K562 (cell line): ENCODE measurements around the gene UBASH3B. TPM values are rescaled to one million over a fixed set of nuclear protein-coding genes. Genes with fewer than 3 reads are reported as not detected.

Source experiments
- ATAC-seq: fragments of 200-7000 bp; cut with Tn5 transposase; 3 replicates; pipeline ENCODE4 v1.9.1; 2020; ENCODE audit warnings: moderate library complexity
- BruUV-seq: library from RNA; stranded (reverse); fragments of 400-500 nt; replicated peaks from 2 replicates; lab custom pipeline; 2021; lab: Mats Ljungman, UMichigan
- CTCF ChIA-PET: fragments of 300-600 bp; formaldehyde crosslinking; extraction: SDS; loops from one replicate; lab custom pipeline; 2021; ENCODE audit warnings: low intra/inter-chr PET ratio; lab: Yijun Ruan, JAX
- POLR2A ChIA-PET: fragments of 300-600, 350-650 bp; sonication (Branson Sonifier 250); formaldehyde crosslinking; extraction: SDS; loops from one replicate; lab custom pipeline; 2021; ENCODE audit warnings: antibody characterized with exemption, inconsistent platforms; lab: Yijun Ruan, JAX
- DNase-seq, 4 experiments: peaks; one replicate each; pipeline versions ENCODE4 v3.0.0 to v3.0.0-alpha.2; 2011 to 2018; ENCODE audit warnings: low spot score in 3 of 4, mixed read lengths in 3 of 4; ENCODE audit errors: extremely low read depth in 1 of 4
- FAIRE-seq: peaks from 2 replicates; lab custom pipeline; 2011; peaks lifted over from hg19 to GRCh38; lab: Jason Lieb, UNC
- H2AFZ ChIP-seq: 2 replicates; pipeline ENCODE4 v1.6.0; 2011; ENCODE audit warnings: low read depth, low read length, control low read depth, inconsistent platforms
- H3K27ac ChIP-seq: fragments of 200-600 bp; 3 replicates; pipeline ENCODE4 v1.8.0; 2011; ENCODE audit warnings: low read depth, mild to moderate bottlenecking, control low read depth, inconsistent platforms, low read length, moderate library complexity, mixed read lengths; ENCODE audit errors: extremely low read depth
- H3K27me3 ChIP-seq, 2 experiments: fragments of 300-600 bp in 1 of 2; 2 replicates in 1 of 2; 3 replicates in 1 of 2; pipeline versions ENCODE4 v1.6.0 to v1.8.0; 2011; ENCODE audit warnings: inconsistent platforms in 2 of 2, low read length in 2 of 2, mild to moderate bottlenecking in 1 of 2, mixed read lengths in 1 of 2, moderate library complexity in 1 of 2; ENCODE audit not compliant: control insufficient read depth in 2 of 2, insufficient read depth in 2 of 2
- H3K36me3 ChIP-seq: fragments of 300-600 bp; 3 replicates; pipeline ENCODE4 v1.8.0; 2011; ENCODE audit warnings: mild to moderate bottlenecking, low read length, inconsistent platforms; ENCODE audit not compliant: control insufficient read depth, insufficient read depth
- H3K4me1 ChIP-seq, 2 experiments: fragments of 200-600 bp in 1 of 2; replicated peaks in 1 of 2; 2 replicates in 1 of 2; 3 replicates in 1 of 2; pipeline versions ENCODE4 v1.5.1 to v1.8.0; 2011; ENCODE audit warnings: inconsistent platforms in 2 of 2, low read length in 2 of 2, mild to moderate bottlenecking in 1 of 2, mixed read lengths in 1 of 2, moderate library complexity in 1 of 2; ENCODE audit not compliant: control insufficient read depth in 2 of 2, insufficient read depth in 2 of 2
- H3K4me2 ChIP-seq: 2 replicates; pipeline ENCODE4 v1.6.1; 2011; ENCODE audit warnings: low read length, control low read depth, inconsistent platforms, mixed read lengths; ENCODE audit not compliant: insufficient read depth
- H3K4me3 ChIP-seq: fragments of 200-600 bp; sonication (generic), shearing (Covaris generic); 2 replicates; pipeline ENCODE4 v1.5.1; 2016; ENCODE audit warnings: control low read depth, inconsistent platforms
- H3K79me2 ChIP-seq: fragments of 200-600 bp; 3 replicates; pipeline ENCODE4 v1.8.0; 2011; ENCODE audit warnings: low read length, inconsistent platforms; ENCODE audit not compliant: control insufficient read depth, insufficient read depth
- H3K9ac ChIP-seq, 2 experiments: 2 replicates each; pipeline versions ENCODE4 v1.6.0 to v1.6.1; 2011; ENCODE audit warnings: low read depth in 2 of 2, low read length in 2 of 2, control low read depth in 1 of 2, inconsistent platforms in 1 of 2, mild to moderate bottlenecking in 1 of 2, mixed read lengths in 1 of 2; ENCODE audit not compliant: insufficient read depth in 1 of 2
- H3K9me1 ChIP-seq: one replicate; pipeline ENCODE4 v1.6.0; 2011; ENCODE audit warnings: inconsistent platforms, mild to moderate bottlenecking, low read length, moderate library complexity; ENCODE audit not compliant: control insufficient read depth, insufficient read depth
- H3K9me3 ChIP-seq: replicated peaks from 2 replicates; pipeline ENCODE4 v1.5.1; 2011; ENCODE audit warnings: low read depth, low read length, inconsistent platforms; ENCODE audit not compliant: control insufficient read depth, insufficient read depth
- H4K20me1 ChIP-seq: replicated peaks from 2 replicates; pipeline ENCODE4 v1.6.1; 2011; ENCODE audit warnings: low read length, inconsistent platforms, mixed read lengths; ENCODE audit not compliant: control insufficient read depth, insufficient read depth
- BHLHE40 ChIP-seq: IDR thresholded peaks from 2 replicates; pipeline ENCODE4 v1.6.1; 2011; ENCODE audit warnings: low read length, improper control_type of control experiment
- CBX2 ChIP-seq: fragments of 200-600 bp; sonication (generic); IDR thresholded peaks from one replicate; pipeline ENCODE4 v1.6.1; 2012; ENCODE audit warnings: mild to moderate bottlenecking, low read length, inconsistent platforms; ENCODE audit not compliant: insufficient read depth, poor library complexity, severe bottlenecking
- CCAR2 ChIP-seq: fragments of 200-400 bp; formaldehyde crosslinking; IDR thresholded peaks from 2 replicates; pipeline ENCODE4 v1.6.1; 2017; ENCODE audit warnings: mild to moderate bottlenecking, low read depth, low read length
- CCNT2 ChIP-seq: IDR thresholded peaks from 2 replicates; pipeline ENCODE4 v1.6.1; 2011; ENCODE audit warnings: borderline replicate concordance, low read depth, mild to moderate bottlenecking, moderate library complexity, mixed read lengths, low read length; ENCODE audit not compliant: insufficient read length; ENCODE audit errors: extremely low read depth
- CGGBP1 ChIP-seq: fragments of 250-450 bp; sonication (Bioruptor Pico); IDR thresholded peaks from 2 replicates; pipeline ENCODE4 v1.9.0; 2021; ENCODE audit warnings: mild to moderate bottlenecking
- DDX20 ChIP-seq: fragments of 450-650 bp; IDR thresholded peaks from 2 replicates; pipeline ENCODE4 v1.6.1; 2016; ENCODE audit warnings: missing genetic modification characterization, low read depth, mild to moderate bottlenecking, missing compliant biosample characterization, moderate library complexity
- ELF4 ChIP-seq: fragments of 450-650 bp; formaldehyde crosslinking; IDR thresholded peaks from 2 replicates; pipeline ENCODE4 v1.4.0; 2022; ENCODE audit warnings: missing genetic modification characterization
- JUNB ChIP-seq: fragments of 450-650 bp; formaldehyde crosslinking; conservative IDR thresholded peaks from 2 replicates; pipeline ENCODE4 v1.4.0; 2020; ENCODE audit warnings: mild to moderate bottlenecking
- KDM1A ChIP-seq, 2 experiments: fragments of 450-650 bp; IDR thresholded peaks; 2 replicates each; pipeline ENCODE4 v1.6.1; 2016; ENCODE audit warnings: mild to moderate bottlenecking in 2 of 2
- ZNF184 ChIP-seq: sonication (generic); formaldehyde crosslinking; IDR thresholded peaks from 2 replicates; pipeline ENCODE4 v1.5.0; 2020; ENCODE audit warnings: missing genetic modification reagents
- ZNF263 ChIP-seq: sonication (generic); formaldehyde crosslinking; IDR thresholded peaks from 2 replicates; pipeline ENCODE4 v1.8.0; 2022; ENCODE audit warnings: mild to moderate bottlenecking, missing genetic modification reagents, borderline replicate concordance
- ZNF436 ChIP-seq: fragments of 250-450, 450-650 bp; sonication (Bioruptor Pico); formaldehyde crosslinking; IDR thresholded peaks from 2 replicates; pipeline ENCODE4 v1.7.0; 2020; ENCODE audit warnings: mild to moderate bottlenecking
- WGBS: fragments of 100-300 bp; shearing (Covaris generic); methylation state at CpG from one replicate; pipeline ENCODE4 v1.1.6; 2016; ENCODE audit warnings: low coverage, mixed read lengths; ENCODE audit not compliant: insufficient coverage; ENCODE audit errors: missing lambda C conversion rate; 5-methylcytosine and 5-hydroxymethylcytosine counted together
- in situ Hi-C: fragments of 300-500 bp; cut with MboI; formaldehyde crosslinking; loops from 4 replicates; pipeline ENCODE4 v1.15.0; 2018; ENCODE audit warnings: inconsistent platforms, mixed read lengths
- intact Hi-C: fragments of 100-400 bp; cut with micrococcal nuclease; formaldehyde crosslinking; loops from 2 replicates; pipeline ENCODE4 v1.14.2; 2022
- polyA plus RNA-seq, 8 experiments: library from polyadenylated mRNA; depleted of rRNA in 4 of 8; stranded (reverse) in 5 of 8; unstranded in 3 of 8; fragments of >200 nt; fragmentation: Nextera tagmentation in 2 of 8; fragmentation: Illumina TruSeq in 1 of 8; extraction: Ambion mirVana in 2 of 8; extraction: Trizol in 1 of 8; gene quantifications; 2 replicates each; pipeline versions ENCODE4 v1.2.1 to v1.2.3, GENCODE V29; 2011 to 2014; ENCODE audit warnings: inconsistent platforms in 1 of 8, missing spikeins in 1 of 8
- total RNA-seq, 7 experiments: library from RNA; depleted of rRNA in 6 of 7; stranded (reverse); fragments of >200 nt in 6 of 7; fragmentation: Illumina TruSeq in 2 of 7; extraction: Trizol in 2 of 7; gene quantifications; 2 replicates each; pipeline versions ENCODE4 v1.2.1 to v1.2.3, GENCODE V29; 2011 to 2021; ENCODE audit warnings: low replicate concordance in 1 of 7

The UBASH3B gene
- total and polyA plus RNA-seq, 9 of the 15 experiments (the other 6 are each of a cell fraction or from before 2014, with no cell fraction given) = 0.01 to 0.31 (median 0.08) TPM; not detected in 2

- TF ChIP-seq CCNT2 (no peak), ZNF436 (CRISPR knock-in tag) (no peak), KDM1A (IDR thresholded peaks at IDR 0.05) (no peak), ZNF184 (CRISPR knock-in tag) (no peak), BHLHE40 (no peak), CGGBP1 (CRISPR knock-in tag) (no peak), ZNF263 (CRISPR knock-in tag) (no peak), CCAR2 (no peak), JUNB (CRISPR knock-in tag) (no peak), ELF4 (CRISPR knock-in tag) (no peak), DDX20 (no peak), CBX2 (no peak)
- no peak for FAIRE-seq
- Histone ChIP-seq H3K79me2 (no peaks in the 10 kb centered on the region), H3K4me1 (no peaks in the 10 kb centered on the region), H3K4me2 (no peak overlapping the region), H3K9ac (no peak overlapping the region), H3K4me3 (no peak overlapping the region), H3K36me3 (no peaks in the 10 kb centered on the region), H3K9me1 (no peaks in the 10 kb centered on the region), H2AFZ (no peak overlapping the region), H3K9me3 (no peaks in the 10 kb centered on the region), H4K20me1 (no peaks in the 10 kb centered on the region), H3K27me3 (peaks cover 2 to 7% of the 10 kb centered on the region in 2 experiments; a peak in 3 of 5 replicates), H3K27ac (no peak overlapping the region)
- intact Hi-C loops = no loop called here
- no peak for ATAC-seq
- in situ Hi-C loops = no loop called here
- no TSS peak for BruUV-seq
- CTCF ChIA-PET = no interaction called here
- POLR2A ChIA-PET = no interaction called here
- DNase-seq = no peak
- WGBS = 0% methylated on average over 2 of the region's 2 CpGs
Measured at GRCh38 chr11:122679466-122679865, 23.9 kb downstream of the UBASH3B start.
